CD4-positive, alpha-beta T cell treated with Interleukin-17A for 4 hours (primary cell): Measurements from ENCODE around the gene ZDHHC14.
"Not testable (repeated sequence)": the region's sequence is repeated elsewhere in the genome, so short reads cannot be mapped to it uniquely, and the experiment has no call there.

ENCODE experiments used
- DNase-seq: peaks from one replicate; pipeline ENCODE4 v3.0.0-alpha.2; 2020; ENCODE audit warnings: mixed read lengths

Gene ZDHHC14

GRCh38 chr6:157579467-157580031 is 198.6 kb downstream of the ZDHHC14 start:
- DNase-seq, result no peak

GRCh38 chr6:157584036-157584435 is 203.0 kb downstream of the ZDHHC14 start:
- no peak for DNase-seq

DNA sequence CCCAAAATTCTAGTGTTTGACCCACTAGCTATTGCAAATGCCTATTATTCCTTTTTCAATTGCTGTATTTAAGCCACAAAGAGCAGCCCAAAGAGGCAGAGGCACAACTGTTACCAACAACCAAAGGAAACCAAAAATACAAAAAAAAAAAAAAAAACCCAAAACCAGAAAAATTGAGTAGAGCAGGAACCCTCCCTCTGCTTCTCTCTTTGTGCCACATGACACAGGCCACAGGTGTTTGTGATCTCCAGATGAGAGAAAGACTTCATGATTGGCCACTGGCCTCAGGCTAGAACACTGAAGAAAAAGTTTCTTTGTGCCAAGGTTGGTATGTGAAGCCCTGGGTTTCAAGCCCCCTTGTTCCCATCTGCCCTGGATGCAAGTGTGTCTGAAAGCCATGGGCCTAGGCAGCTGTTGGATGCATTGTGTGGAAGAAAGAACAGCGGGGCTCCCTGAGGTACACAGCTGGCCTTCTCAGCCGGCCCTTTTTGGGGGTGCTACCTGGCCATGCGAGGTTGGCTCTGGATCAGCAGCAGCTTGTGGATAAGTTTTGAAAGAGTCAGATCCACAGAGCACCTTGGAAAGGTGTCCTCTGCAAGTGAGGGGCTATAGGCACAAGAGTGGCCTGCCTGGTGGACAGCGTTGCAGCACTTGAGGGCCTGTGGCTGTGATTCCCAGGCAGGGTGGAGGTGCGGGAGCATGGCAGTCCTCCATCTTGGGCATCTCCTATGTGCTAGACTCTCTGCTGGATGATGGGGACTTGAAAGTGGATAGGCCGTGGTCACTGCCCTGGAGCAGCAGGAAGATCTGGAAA is 204.5 kb downstream of the ZDHHC14 start:
- DNase-seq, result no peak

- no peak for DNase-seq
Measured at GRCh38 chr6:157586088-157586414, 205.1 kb downstream of the ZDHHC14 start.

- DNase-seq, result no peak
Measured at GRCh38 chr6:157586476-157587126, 205.6 kb downstream of the ZDHHC14 start.

DNA sequence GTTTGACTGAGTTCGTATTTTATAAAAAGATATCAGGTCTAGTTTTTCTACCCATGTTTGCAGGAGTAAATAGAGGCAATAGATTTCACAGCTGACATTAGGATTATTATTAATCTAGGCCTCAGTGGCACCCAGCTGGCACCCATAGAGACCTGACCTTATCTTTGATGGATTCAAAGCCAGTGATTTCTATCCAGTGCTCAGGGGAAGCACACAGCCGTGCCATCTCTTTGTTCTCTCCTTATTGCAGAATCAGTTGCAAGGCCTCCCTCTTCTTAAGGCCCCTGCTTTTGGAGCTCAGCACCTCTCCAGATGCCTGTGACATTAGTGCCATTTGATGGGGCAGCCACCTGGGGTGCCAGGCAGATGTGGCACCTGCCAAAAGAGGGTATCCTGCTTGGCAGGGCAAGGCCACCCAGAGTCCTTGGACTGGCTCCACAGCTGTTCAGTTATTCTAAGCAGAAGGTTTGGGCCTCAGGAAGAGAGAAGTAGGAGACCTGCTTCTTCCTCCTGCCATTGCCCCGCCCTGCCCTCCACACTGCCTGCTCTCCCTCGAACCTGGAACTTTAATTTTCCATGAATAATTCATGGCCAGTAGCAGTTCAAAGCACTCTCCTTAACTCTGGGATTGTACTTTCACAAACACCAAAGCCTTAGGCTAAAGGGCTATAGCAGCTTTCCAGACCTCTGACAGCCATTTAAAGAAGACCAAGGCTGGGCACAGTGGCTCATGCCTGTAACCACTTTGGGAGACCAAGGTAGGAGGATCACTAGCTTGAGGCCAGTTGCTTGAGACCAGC is 206.3 kb downstream of the ZDHHC14 start:
- DNase-seq, result no peak

- not testable (repeated sequence) for DNase-seq
Measured at GRCh38 chr6:157590654-157591053, 209.7 kb downstream of the ZDHHC14 start.

DNA sequence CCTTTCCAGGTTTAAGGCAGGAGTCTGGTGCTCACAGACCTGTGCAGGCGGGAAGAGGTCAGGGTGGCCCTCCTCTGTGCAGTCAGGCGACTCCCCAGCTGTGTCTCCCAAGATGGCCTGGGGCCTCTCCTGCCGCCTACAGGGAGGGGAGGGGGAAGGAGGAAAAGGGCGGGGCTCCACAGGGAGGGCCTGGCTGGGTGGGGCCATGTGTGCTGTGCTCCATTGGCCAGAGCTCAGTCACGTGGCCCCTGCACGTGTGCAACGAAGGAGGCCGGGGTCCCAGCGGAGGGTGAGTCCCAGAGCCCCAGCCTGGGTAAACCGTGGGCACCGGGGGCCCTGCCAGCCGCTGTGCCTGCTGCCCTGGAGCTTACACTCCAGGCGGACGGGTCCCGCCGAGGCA is 211.6 kb downstream of the ZDHHC14 start:
- DNase-seq, result no peak

DNA sequence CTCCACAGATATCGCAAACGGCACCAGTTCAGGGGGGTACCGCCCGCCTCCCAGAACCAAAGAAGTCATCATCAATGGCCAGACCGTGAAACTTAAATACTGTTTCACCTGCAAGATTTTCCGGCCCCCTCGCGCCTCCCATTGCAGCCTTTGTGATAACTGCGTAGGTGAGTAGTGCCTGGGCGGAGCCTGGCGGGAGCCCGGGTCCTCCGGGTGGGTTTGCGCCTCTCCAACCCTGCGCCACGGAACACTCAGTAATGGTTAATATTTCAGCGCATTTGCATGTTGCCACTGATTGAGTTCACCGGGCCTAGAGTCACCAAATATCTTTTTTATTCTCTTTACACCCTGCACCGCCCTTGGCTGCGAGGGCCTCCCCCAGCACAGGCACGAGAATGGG is 212.0 kb downstream of the ZDHHC14 start:
- DNase-seq, result no peak

- DNase-seq, result no peak
Measured at GRCh38 chr6:157593596-157593995, 212.6 kb downstream of the ZDHHC14 start.

DNA sequence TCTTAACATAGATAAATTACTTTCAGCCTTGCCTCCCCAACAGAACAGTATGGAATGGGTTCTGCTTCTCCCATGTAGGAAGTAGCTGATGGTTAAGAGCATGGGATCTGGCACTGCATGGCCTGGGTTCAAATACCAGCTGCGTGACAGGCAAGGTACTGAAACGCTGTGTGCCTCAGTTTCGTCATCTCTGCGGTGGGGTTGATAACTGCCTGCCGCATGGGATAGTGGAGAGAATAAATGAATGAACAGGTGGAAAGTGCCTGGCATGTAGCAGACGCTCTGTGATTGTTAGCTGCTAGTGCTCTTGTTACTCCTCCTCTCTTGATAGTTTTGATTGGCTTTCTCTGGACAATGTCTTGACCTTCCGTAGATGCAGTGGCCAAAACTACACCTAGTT is 213.3 kb downstream of the ZDHHC14 start:
- DNase-seq, result no peak

DNA sequence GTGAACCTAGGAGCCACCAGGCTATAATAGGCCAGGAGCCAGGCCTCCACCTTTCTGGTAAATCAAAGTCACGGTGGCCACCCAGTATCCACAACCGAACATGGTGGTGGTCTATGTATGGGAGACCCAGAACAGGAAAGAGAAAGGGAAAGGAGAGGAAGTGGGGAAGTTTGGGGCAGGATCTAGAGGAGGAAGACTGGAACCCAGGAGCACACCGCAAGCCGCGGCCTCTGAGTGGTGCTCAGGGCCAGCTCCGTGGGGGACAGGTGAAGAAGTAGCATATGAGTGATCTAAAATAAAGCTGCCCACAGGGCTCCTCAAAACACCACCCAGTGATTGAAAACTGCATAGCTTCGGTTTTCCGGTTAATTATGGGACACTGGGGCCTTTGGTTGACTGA is 214.8 kb downstream of the ZDHHC14 start:
- no peak for DNase-seq

- no peak for DNase-seq
Measured at GRCh38 chr6:157596461-157596860, 215.5 kb downstream of the ZDHHC14 start.

DNA sequence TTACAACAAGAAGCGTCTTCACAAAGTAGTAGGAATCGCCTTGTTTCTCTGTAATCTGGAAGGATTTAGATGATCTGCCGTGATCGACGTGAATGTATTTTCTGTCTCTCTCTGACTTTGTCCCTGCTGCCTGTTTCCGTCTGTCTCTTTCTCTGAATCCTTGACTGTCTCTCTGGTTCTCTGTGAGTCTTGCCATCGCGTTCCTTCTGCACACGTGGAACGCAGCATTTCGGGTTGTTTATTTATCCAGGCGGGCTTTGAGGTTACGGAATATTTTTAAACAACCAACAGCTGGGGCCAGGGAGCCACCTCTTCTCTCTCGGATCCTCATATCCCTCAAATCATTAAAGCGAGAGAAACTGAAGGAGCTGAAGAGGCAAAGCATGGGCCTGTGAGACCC is 215.9 kb downstream of the ZDHHC14 start:
- DNase-seq, result no peak

- DNase-seq, result peak; percentile 53
Measured at GRCh38 chr6:157597461-157598312, 216.7 kb downstream of the ZDHHC14 start.

GRCh38 chr6:157599191-157599590 is 218.2 kb downstream of the ZDHHC14 start:
- no peak for DNase-seq

DNA sequence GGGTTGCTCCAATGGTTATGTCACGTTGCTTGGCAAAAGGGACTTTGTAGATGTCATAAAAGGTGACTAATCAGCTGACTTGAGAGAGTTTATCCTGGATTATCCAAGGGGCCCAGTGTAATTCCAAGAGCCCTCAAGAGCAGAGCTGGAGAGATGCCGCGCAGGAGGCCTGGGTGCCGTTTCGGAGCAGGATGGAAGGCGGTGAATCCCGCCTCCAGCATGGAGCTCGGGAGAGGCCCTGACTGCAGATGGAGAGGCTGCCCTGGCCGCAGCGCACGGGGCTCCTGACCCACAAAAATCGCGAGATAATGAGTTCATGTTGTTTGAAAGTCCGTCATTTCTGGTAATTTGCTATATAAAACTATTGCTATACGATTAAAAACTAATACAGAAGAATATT is 219.8 kb downstream of the ZDHHC14 start:
- no peak for DNase-seq

GRCh38 chr6:157602521-157603295 is 221.7 kb downstream of the ZDHHC14 start:
- no peak for DNase-seq

- no peak for DNase-seq
Measured at GRCh38 chr6:157603314-157603940, 222.4 kb downstream of the ZDHHC14 start.

DNA sequence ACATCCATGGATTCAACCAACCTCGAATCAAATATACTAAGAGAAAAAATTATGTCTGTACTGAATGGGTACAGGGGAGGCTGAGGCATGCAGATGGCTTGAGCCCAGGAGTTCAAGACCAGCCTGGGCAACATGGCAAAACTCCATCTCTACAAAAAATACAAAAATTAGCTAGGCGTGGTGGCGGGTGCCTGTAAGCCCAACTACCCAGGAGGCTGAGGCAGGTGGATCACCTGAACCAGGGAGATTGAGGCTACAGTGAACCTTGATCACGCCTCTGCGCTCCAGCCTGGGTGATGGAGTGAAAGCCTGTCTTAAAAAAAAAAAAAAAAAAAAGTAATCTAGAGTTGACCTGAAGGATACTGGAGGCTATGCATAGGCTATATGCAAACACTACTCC is 223.0 kb downstream of the ZDHHC14 start:
- no peak for DNase-seq

DNA sequence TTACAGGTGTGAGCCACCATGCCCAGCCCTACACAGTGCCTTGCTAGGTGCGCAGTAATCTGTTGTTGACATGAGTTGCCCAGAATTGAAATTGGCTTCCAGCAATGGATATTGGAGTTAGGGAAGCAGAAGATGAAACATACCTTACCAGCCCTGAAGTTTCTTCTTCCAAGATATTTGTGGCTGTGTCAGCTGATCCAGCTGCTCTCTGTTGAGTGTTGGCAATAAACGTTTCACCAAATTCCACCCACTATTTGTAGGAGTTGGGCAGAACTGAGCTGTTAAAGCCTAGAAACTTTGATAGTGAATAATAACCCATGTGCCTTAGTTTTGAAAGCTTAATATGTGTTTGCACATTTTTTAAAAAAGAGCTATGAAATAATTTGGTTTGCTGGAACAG is 223.8 kb downstream of the ZDHHC14 start:
- no peak for DNase-seq
